Measurements from ENCODE around the gene PC. TPM values are rescaled to one million over a fixed set of nuclear protein-coding genes. Genes with fewer than 3 reads are reported as not detected.

Gene PC
- polyA plus RNA-seq, 3 donors: 40.9 to 323 (median 100) TPM

- no peak overlapping the region for H3K27ac ChIP-seq (ENCODE audit: low read depth, low read length)
- 53 to 85% (median 84%) methylated on average over 8 of the region's 8 CpGs for WGBS, 3 donors
These were observed 27.5 kb upstream of the PC start for GRCh38 chr11:66985508-66986177.

GRCh38 chr11:66983275-66983924, 25.2 kb upstream of the PC start:
- 86 to 89% (median 87%) methylated on average over 5 of the region's 5 CpGs for WGBS, 3 donors
- H3K27ac ChIP-seq (ENCODE audit: low read depth, low read length): no peak overlapping the region

GRCh38 chr11:66981976-66982578, 23.9 kb upstream of the PC start:
- WGBS, 3 donors: 11 to 45% (median 12%) methylated on average over 9 of the region's 9 CpGs

GRCh38 chr11:66979336-66979980, 21.3 kb upstream of the PC start:
- no peak overlapping the region for H3K27ac ChIP-seq (ENCODE audit: low read depth, low read length)
- 90 to 95% (median 94%) methylated on average over 2 of the region's 2 CpGs for WGBS, 3 donors

More at GRCh38 chr11:66981976-66982578, 23.9 kb upstream of the PC start:
- H3K27ac ChIP-seq (ENCODE audit: low read depth, low read length): no peak overlapping the region

- no peak overlapping the region for H3K27ac ChIP-seq (ENCODE audit: low read depth, low read length)
- WGBS, 3 donors: 94 to 98% (median 96%) methylated on average over 6 of the region's 6 CpGs
These were observed 20.5 kb upstream of the PC start for GRCh38 chr11:66978717-66979116.

GRCh38 chr11:66978229-66978628, 20.0 kb upstream of the PC start:
- WGBS, 3 donors: 92 to 97% (median 96%) methylated on average over 2 of the region's 2 CpGs
- no peak overlapping the region for H3K27ac ChIP-seq (ENCODE audit: low read depth, low read length)

- no peak overlapping the region for H3K27ac ChIP-seq (ENCODE audit: low read depth, low read length)
- WGBS, 3 donors: 86 to 92% (median 89%) methylated on average over 6 of the region's 6 CpGs
These were observed 18.7 kb upstream of the PC start for GRCh38 chr11:66976925-66977324.

GRCh38 chr11:66976028-66976467, 17.9 kb upstream of the PC start:
- 53 to 57% (median 55%) methylated on average over 9 of the region's 9 CpGs for WGBS, 3 donors
- H3K27ac ChIP-seq (ENCODE audit: low read depth, low read length): no peak overlapping the region

- no peak overlapping the region for H3K27ac ChIP-seq (ENCODE audit: low read depth, low read length)
- 74 to 82% (median 74%) methylated on average over 11 of the region's 11 CpGs for WGBS, 3 donors
These were observed 17.3 kb upstream of the PC start for GRCh38 chr11:66975405-66976027.

- WGBS, 3 donors: 86% methylated on average over 10 of the region's 10 CpGs
- H3K27ac ChIP-seq (ENCODE audit: low read depth, low read length): no peak within 1 kb of the TSS
These were observed 16.7 kb upstream of the PC start, which contains the start of gene C11orf86 for GRCh38 chr11:66974724-66975404. Gene C11orf86 (plus strand): TSS chr11:66975304. CDS start chr11:66975363, 59 bp downstream.

- 73 to 82% (median 73%) methylated on average over 8 of the region's 8 CpGs for WGBS, 3 donors
- H3K27ac ChIP-seq (ENCODE audit: low read depth, low read length): no peak overlapping the region
These were observed 15.9 kb upstream of the PC start for GRCh38 chr11:66973956-66974580.

- 70 to 80% (median 77%) methylated on average over 2 of the region's 2 CpGs for WGBS, 3 donors
- H3K27ac ChIP-seq (ENCODE audit: low read depth, low read length): no peak overlapping the region
These were observed 13.3 kb upstream of the PC start for GRCh38 chr11:66971488-66971887.

GRCh38 chr11:66970807-66971442, 12.7 kb upstream of the PC start:
- 34 to 77% (median 35%) methylated on average over 5 of the region's 5 CpGs for WGBS, 3 donors
- H3K27ac ChIP-seq (ENCODE audit: low read depth, low read length): no peak overlapping the region

GRCh38 chr11:66970371-66970806, 12.2 kb upstream of the PC start:
- H3K27ac ChIP-seq (ENCODE audit: low read depth, low read length): no peak overlapping the region
- WGBS, 3 donors: 69 to 90% (median 83%) methylated on average over 4 of the region's 4 CpGs

- no peak overlapping the region for H3K27ac ChIP-seq (ENCODE audit: low read depth, low read length)
- WGBS, 3 donors: 87 to 93% (median 88%) methylated on average over 6 of the region's 6 CpGs
These were observed 11.5 kb upstream of the PC start for GRCh38 chr11:66969584-66970225.

GRCh38 chr11:66967670-66968425, 9.7 kb upstream of the PC start:
- no peak overlapping the region for H3K27ac ChIP-seq (ENCODE audit: low read depth, low read length)
- 61 to 80% (median 64%) methylated on average over 5 of the region's 5 CpGs for WGBS, 3 donors

Data from adipose tissue (tissue), 3 donors.